Activated T-cell treated with anti-CD3 and anti-CD28 coated beads, Interleukin-2, amount 50 U/mL, for 72 hours (primary cell): ENCODE measurements around the gene SOCS3. TPM values are rescaled to one million over a fixed set of nuclear protein-coding genes. Genes with fewer than 3 reads are reported as not detected.

ENCODE experiments used
- ATAC-seq, 2 donors: fragments of 150-1000 bp; cut with Tn5 transposase; replicated peaks in 1 of 2; 2 replicates each; pipeline ENCODE4 v1.10.0; 2021; ENCODE audit warnings: moderate library complexity in 2 of 2, mild to moderate bottlenecking in 1 of 2
- DNase-seq, 2 donors: peaks; one replicate each; pipeline ENCODE4 v3.0.0; 2021 to 2022; ENCODE audit warnings: mixed read lengths in 1 of 2
- H3K27ac Mint-ChIP-seq: one replicate; pipeline ENCODE4 v1.8.0; 2022; ENCODE audit warnings: mild to moderate bottlenecking, moderate library complexity, mixed read lengths
- H3K27me3 Mint-ChIP-seq: one replicate; pipeline ENCODE4 v1.8.0; 2022; ENCODE audit warnings: low read depth, mixed read lengths
- H3K36me3 Mint-ChIP-seq, 2 donors: one replicate each; pipeline ENCODE4 v1.8.0; 2022; ENCODE audit warnings: mixed read lengths in 2 of 2, mild to moderate bottlenecking in 1 of 2; ENCODE audit not compliant: insufficient read depth in 2 of 2
- H3K4me1 Mint-ChIP-seq: one replicate; pipeline ENCODE4 v1.8.0; 2022; ENCODE audit warnings: low read depth, mixed read lengths
- H3K4me3 Mint-ChIP-seq, 2 donors: one replicate each; pipeline ENCODE4 v1.8.0; 2022; ENCODE audit warnings: mild to moderate bottlenecking in 2 of 2, mixed read lengths in 2 of 2, moderate library complexity in 2 of 2
- H3K9me3 Mint-ChIP-seq, 2 donors: one replicate each; pipeline ENCODE4 v1.8.0; 2022; ENCODE audit warnings: mixed read lengths in 2 of 2
- total RNA-seq, 2 donors: library from RNA; stranded (reverse); gene quantifications; one replicate each; pipeline ENCODE4 v1.2.3, GENCODE V29; 2022

The SOCS3 gene
- total RNA-seq, 2 donors from 2014 or later: 164 to 212 TPM

DNA sequence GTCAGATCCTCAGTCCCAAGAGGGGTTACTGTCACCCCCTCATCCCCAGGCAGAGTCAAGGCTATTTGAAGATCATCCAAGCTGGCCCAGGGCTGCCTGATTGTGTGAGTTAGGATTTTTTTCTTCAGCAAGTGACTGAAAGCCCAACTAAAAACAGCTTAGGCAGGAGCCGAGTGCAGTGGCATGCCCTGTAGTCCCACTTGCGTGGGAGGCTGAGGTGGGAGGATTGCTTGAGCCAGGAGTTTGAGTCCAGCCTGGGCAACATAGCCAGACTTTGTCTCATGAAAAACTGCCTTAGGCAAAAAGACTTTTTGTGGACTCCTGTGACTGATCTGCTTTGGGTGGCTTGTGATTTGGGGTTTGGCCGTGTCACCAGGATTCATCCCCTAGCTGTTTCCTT is 38.5 kb upstream of the SOCS3 start:
- ATAC-seq: no peak
- Mint-ChIP-seq H3K9me3 (no peaks in the 10 kb centered on the region), H3K4me3 (no peak overlapping the region), H3K4me1 (no peaks in the 10 kb centered on the region), H3K27ac (no peak overlapping the region), H3K27me3 (no peaks in the 10 kb centered on the region), H3K36me3 (peaks cover 17 to 32% of the 10 kb centered on the region in 2 donors)
- DNase-seq: no peak

- no peak for ATAC-seq
- no peak overlapping the region for H3K4me3 Mint-ChIP-seq
- no peaks in the 10 kb centered on the region for H3K9me3 Mint-ChIP-seq
- H3K4me1 Mint-ChIP-seq: no peaks in the 10 kb centered on the region
- H3K27me3 Mint-ChIP-seq: no peaks in the 10 kb centered on the region
- peak overlapping the region; percentile 61 for H3K27ac Mint-ChIP-seq
- no peak for DNase-seq
- peaks cover 16 to 28% of the 10 kb centered on the region in 2 donors for H3K36me3 Mint-ChIP-seq
Observed at GRCh38 chr17:78397681-78398101, 37.8 kb upstream of the SOCS3 start.

DNA sequence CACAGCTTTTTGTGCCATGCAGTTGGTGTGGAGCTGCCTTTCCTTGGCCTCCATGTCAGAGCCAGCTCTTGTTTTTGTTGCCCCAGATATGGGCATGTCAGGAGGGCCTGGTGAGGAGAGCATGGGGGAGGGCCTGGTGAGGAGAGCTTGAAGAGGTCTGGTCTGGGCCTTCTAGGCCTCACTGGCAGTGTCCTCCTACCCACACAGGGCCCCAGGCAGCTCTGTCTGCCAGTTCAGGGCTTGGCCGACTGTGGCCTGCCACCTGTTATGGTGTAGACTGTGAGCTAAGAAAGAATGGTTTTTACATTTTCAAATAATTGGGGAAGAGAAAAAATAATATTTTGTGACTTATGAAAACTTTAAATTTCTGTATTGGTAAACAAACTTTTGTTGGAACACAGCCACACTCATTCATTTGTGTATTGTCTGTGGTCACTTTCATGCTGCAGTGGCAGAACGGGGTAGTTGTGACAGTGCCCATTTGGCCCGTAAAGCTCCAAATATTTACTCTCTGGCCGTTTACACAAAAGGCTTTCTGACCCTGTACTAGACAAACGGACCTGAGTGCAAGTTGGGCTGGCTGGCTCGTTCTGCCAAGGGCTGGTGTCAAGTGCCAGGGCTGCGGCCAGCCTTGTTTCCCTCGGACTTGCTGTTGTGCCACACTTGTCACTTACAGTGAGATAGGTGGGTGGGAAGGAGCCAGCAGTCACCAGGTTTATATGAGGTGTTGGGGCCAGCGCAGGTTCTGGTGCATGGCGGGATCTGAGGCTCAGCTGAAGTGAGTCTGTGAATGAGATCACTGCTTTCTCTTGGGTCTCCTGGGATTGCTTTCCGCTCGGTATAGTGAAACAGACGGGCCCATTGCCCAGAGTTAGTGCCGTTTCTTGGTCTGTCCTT is 36.8 kb upstream of the SOCS3 start:
- peaks cover 6% of the 10 kb centered on the region for H3K4me1 Mint-ChIP-seq
- ATAC-seq (no peak), DNase-seq (no peak)
- H3K27me3 Mint-ChIP-seq: no peaks in the 10 kb centered on the region
- no peaks in the 10 kb centered on the region for H3K9me3 Mint-ChIP-seq
- no peak overlapping the region for H3K27ac Mint-ChIP-seq
- H3K4me3 Mint-ChIP-seq: no peak overlapping the region
- peaks cover 13 to 27% of the 10 kb centered on the region in 2 donors for H3K36me3 Mint-ChIP-seq

- Mint-ChIP-seq H3K4me3 (no peak overlapping the region), H3K27ac (peak overlapping the region; percentile 24), H3K4me1 (peaks cover 20% of the 10 kb centered on the region), H3K9me3 (no peaks in the 10 kb centered on the region), H3K36me3 (peaks cover 12 to 29% of the 10 kb centered on the region in 2 donors), H3K27me3 (no peaks in the 10 kb centered on the region)
- DNase-seq (no peak), ATAC-seq (no peak)
Observed at GRCh38 chr17:78395155-78395554, 35.3 kb upstream of the SOCS3 start.

DNA sequence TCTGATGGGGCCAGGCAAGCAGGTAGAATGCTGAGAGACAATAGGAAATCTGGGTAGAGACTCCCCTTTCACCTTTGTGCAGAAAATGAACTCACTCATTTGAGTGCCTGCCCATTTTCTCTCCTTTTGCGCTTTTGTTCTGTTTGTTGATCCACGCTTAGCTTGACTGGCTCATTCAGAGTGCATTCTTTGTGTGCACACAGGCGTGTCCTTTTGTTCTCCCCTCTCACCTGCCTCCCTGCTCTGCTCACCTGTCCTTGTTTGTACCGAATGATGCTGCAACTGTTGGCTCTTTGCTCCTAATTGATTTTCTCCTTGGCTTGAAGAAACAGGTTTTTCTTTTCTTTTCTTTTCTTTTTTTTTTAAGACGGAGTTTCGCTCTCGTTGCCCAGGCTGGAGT is 34.3 kb upstream of the SOCS3 start:
- H3K9me3 Mint-ChIP-seq: no peaks in the 10 kb centered on the region
- no peak overlapping the region for H3K4me3 Mint-ChIP-seq
- H3K36me3 Mint-ChIP-seq: peaks cover 12 to 24% of the 10 kb centered on the region in 2 donors
- H3K27ac Mint-ChIP-seq: peak overlapping the region; percentile 24
- no peak for ATAC-seq
- DNase-seq: no peak
- no peaks in the 10 kb centered on the region for H3K27me3 Mint-ChIP-seq
- peaks cover 28% of the 10 kb centered on the region for H3K4me1 Mint-ChIP-seq

DNA sequence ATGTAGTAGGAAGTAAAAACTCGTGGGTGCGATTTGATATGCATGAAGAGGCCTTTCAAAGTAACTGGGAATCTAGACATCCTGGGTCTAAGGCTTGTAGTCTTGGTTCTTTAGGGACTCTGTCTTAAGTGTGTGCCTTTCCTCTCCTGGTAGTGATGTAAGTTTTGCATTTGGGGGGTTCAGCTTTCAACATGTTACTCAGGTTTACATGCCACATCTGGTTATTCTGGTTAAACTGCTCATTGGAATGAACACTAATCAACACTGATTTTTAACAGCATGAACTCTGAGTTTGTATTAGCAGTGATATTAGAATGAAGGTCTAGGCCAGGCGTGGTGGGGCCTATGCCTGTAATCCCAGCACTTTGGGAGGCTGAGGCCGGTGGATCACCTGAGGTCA is 33.7 kb upstream of the SOCS3 start:
- Mint-ChIP-seq H3K9me3 (no peaks in the 10 kb centered on the region), H3K4me3 (no peak overlapping the region), H3K36me3 (peaks cover 13 to 24% of the 10 kb centered on the region in 2 donors), H3K27me3 (no peaks in the 10 kb centered on the region), H3K4me1 (peaks cover 35% of the 10 kb centered on the region), H3K27ac (peak overlapping the region; percentile 40)
- no peak for DNase-seq
- ATAC-seq: no peak

DNA sequence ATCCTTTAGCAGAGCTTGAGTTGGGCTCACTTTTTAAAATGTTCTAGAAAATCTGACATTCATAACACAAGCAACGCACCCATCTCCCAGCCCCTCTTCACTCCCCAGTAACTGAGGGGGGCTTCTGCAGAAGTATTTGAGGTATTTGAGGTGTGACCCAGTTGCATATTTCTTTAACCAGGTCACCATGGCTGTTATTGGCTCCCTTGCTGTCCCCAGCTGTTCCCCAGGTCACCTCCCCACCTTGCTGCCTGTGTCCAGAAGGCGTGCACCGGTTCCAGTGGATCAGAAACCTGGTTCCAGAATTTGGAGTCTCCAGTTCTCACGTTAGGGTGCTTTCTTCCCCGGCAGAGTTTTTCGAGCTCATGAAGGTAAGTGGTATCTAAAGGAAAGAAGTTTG is 32.4 kb upstream of the SOCS3 start:
- ATAC-seq (no peak), DNase-seq (no peak)
- Mint-ChIP-seq H3K36me3 (peaks cover 14 to 19% of the 10 kb centered on the region in 2 donors), H3K27ac (peak overlapping the region; percentile 77), H3K9me3 (no peaks in the 10 kb centered on the region), H3K27me3 (no peaks in the 10 kb centered on the region), H3K4me3 (no peak overlapping the region), H3K4me1 (peaks cover 48% of the 10 kb centered on the region)

- Mint-ChIP-seq H3K4me3 (no peak overlapping the region), H3K9me3 (peaks cover 0 to under 1% of the 10 kb centered on the region in 2 donors), H3K27me3 (no peaks in the 10 kb centered on the region), H3K36me3 (peaks cover 14 to 19% of the 10 kb centered on the region in 2 donors), H3K27ac (peak overlapping the region; percentile 77), H3K4me1 (peaks cover 52% of the 10 kb centered on the region)
- ATAC-seq: no peak
- no peak for DNase-seq
Observed at GRCh38 chr17:78391843-78392242, 32.0 kb upstream of the SOCS3 start.

DNA sequence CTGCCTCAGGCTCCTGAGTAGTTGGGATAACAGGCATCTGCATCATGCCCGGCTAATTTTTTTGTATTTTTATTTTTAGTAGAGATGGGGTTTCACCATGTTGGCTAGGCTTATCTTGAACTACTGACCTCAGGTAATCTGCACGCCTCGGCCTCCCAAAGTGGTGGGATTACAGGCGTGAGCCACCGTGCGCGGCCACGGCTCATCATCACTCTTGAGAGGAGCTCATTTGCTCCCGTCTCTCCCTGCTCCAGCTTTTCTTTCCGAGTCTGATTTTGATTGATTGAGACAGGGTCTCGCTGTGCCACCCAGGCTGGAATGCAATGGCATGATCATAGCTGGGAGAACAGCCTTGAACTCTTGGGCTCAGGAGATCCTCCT is 31.2 kb upstream of the SOCS3 start:
- Mint-ChIP-seq H3K27me3 (no peaks in the 10 kb centered on the region), H3K4me1 (peaks cover 60% of the 10 kb centered on the region), H3K27ac (peak overlapping the region; percentile 77), H3K9me3 (peaks cover 0 to 2% of the 10 kb centered on the region in 2 donors), H3K4me3 (no peak overlapping the region), H3K36me3 (peaks cover 17 to 19% of the 10 kb centered on the region in 2 donors)
- ATAC-seq (no peak), DNase-seq (no peak)

DNA sequence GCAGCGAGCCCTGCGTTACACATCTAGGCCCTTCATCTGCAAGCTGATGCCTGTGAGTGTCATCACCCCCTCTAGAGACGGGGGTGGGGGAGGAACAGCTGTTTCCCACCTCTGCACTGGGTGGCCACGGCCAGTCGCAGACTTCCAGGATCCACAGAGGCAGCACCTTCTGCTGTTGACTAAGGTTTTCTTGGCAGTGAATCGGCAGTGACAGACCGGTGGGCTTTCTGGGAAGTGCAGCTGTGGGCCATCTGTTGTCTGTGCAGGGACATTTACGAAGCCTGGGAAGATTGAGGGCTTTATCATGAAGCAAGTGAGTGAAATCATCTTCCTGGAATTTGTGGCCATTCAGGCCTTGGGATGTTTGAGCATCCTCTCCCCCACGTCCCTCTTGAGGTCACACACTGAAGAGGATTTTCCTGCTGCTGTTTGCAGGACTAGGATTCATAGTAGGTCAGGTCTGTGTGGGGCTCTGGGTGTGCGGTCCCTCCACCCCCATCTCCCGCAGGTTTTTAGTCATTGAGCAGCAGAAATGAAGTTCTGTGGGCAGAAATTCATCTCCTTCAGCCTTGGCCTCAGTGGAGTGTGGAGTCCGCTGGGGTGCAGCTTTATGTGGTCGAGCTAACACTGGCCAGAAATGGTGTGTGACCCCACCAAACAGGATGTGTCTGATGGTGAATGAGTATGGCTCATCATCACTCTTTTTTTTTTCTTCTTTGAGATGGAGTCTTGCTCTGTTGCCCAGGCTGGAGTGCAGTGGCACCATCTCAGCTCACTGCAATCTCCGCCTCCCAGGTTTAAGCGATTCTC is 30.6 kb upstream of the SOCS3 start:
- peaks cover 16 to 20% of the 10 kb centered on the region in 2 donors for H3K36me3 Mint-ChIP-seq

DNA sequence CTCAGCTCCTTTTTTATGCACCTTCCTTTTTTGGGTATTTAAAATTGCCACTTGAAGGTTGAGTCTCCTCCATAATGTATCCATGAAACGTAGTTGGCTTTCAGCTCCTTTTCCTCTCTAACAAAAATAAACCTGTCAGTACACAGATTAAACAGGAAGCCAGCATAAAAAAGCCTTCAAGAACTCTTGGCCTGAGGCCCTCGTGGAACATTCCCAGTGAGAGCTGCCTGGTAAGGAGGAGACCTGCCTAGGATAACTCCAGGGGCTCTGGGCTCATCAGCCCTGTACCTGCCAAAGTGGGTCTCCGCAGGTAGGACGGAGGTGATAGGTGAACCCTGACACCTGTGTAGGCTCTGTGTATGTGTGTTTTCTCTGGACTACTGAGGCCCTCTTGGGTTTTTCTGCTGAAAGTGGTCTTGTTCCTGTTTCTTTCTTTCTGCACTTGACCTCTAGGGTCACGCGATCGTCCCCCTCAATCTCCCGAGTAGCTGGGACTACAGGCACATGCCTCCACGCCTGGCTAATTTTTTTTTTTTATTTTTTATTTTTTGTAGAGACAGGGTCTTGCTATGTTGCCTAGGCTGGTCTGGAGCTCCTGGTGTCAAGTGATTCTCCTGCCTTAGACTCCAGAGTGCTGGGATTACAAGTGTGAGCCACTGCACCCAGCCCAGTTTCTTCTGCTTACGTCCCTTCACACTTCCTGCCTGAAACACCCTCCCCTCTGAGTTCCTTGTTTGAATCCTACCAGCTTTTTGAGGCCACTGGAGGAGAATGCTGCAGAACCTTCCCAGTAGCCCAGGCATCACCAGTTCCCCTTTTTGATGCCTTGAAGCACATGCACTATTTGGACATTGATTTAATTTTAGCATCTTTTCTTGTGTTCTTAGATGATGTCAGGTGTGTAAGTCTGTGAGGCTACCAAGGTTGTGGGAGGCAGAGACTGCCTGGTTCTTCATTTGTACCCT is 28.4 kb upstream of the SOCS3 start:
- H3K36me3 Mint-ChIP-seq: peaks cover 14 to 20% of the 10 kb centered on the region in 2 donors
- ATAC-seq (no peak), DNase-seq (no peak)
- H3K4me1 Mint-ChIP-seq: peaks cover 88% of the 10 kb centered on the region
- H3K4me3 Mint-ChIP-seq: peak overlapping the region; percentile 84 to 90
- peaks cover 0 to 2% of the 10 kb centered on the region in 2 donors for H3K9me3 Mint-ChIP-seq
- H3K27me3 Mint-ChIP-seq: no peaks in the 10 kb centered on the region
- peak overlapping the region; percentile 92 for H3K27ac Mint-ChIP-seq

More for the DNA sequence above, 30.6 kb upstream of the SOCS3 start:
- Mint-ChIP-seq H3K4me3 (peak overlapping the region; percentile 44 to 57), H3K27me3 (no peaks in the 10 kb centered on the region), H3K4me1 (peaks cover 66% of the 10 kb centered on the region), H3K27ac (peak overlapping the region; percentile 79), H3K9me3 (peaks cover 0 to 2% of the 10 kb centered on the region in 2 donors)
- ATAC-seq (peak in 1 of 2 donors; percentile 1), DNase-seq (no peak)

DNA sequence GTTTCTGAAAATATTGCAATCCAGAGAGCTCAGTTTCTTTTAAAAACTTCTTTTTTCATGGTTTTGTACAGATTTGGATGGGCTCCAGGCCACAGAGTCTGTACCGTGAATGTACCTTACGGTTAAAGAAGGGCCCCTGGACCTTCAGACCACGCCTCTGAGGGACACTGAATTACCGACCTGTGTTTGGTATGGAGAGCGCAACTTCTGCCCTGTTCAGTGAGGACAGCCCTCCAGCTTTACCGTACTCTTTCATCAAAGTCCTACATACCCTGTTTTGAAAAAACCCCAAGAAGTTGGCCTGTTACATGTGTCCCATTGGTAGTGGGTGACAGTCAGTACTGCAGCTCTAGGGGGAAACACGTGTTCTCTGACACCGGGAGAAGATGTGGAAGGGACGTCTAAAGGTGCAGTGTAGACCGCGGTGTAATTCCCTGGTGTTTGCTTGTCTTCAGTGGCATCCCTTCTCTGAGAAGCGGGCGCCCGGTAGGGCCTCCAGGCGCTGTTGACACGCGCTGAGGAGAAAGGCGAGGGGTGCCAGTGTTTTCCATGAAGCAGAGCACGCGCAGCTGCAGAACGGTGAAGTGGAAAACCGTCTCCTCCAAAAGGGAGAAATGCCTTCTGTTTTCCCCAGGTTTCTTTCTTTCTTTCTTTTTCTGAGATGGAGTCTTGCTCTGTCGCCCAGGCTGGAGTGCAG is 24.8 kb upstream of the SOCS3 start:
- Mint-ChIP-seq H3K4me3 (peak overlapping the region; percentile 79 to 90), H3K27me3 (no peaks in the 10 kb centered on the region), H3K4me1 (peaks cover 100% of the 10 kb centered on the region), H3K9me3 (peaks cover 0 to 2% of the 10 kb centered on the region in 2 donors), H3K27ac (peak overlapping the region; percentile 97), H3K36me3 (peaks cover 17 to 20% of the 10 kb centered on the region in 2 donors)
- ATAC-seq: peak; percentile 12 to 20
- peak; percentile 31 to 34 for DNase-seq
